Skeletal muscle satellite cell (primary cell): Measurements from ENCODE around the gene NDUFB8. TPM values are rescaled to one million over a fixed set of nuclear protein-coding genes. Genes with fewer than 3 reads are reported as not detected.
"Not testable (repeated sequence)": the region's sequence is repeated elsewhere in the genome, so short reads cannot be mapped to it uniquely, and the experiment has no call there.

Experiments used
- H3K27me3 ChIP-seq: 2 replicates; pipeline ENCODE4 v1.7.0; 2013; ENCODE audit warnings: low read length; ENCODE audit not compliant: control insufficient read depth, insufficient read depth
- H3K36me3 ChIP-seq: 2 replicates; pipeline ENCODE4 v1.7.0; 2013; ENCODE audit warnings: mild to moderate bottlenecking, control low read depth, low read length; ENCODE audit not compliant: insufficient read depth
- H3K4me1 ChIP-seq: 2 replicates; pipeline ENCODE4 v1.7.0; 2013; ENCODE audit warnings: low read length; ENCODE audit not compliant: control insufficient read depth, insufficient read depth
- H3K4me2 ChIP-seq: 2 replicates; pipeline ENCODE4 v1.7.0; 2013; ENCODE audit warnings: mild to moderate bottlenecking, low read length
- H3K4me3 ChIP-seq: 2 replicates; pipeline ENCODE4 v1.7.0; 2013; ENCODE audit warnings: low read length
- H3K9ac ChIP-seq: 2 replicates; pipeline ENCODE4 v1.7.0; 2013; ENCODE audit warnings: mild to moderate bottlenecking, low read depth, low read length, moderate library complexity
- H3K9me3 ChIP-seq: replicated peaks from 2 replicates; pipeline ENCODE4 v1.7.0; 2013; ENCODE audit warnings: mild to moderate bottlenecking, control low read depth, low read length
- total RNA-seq: library from RNA; depleted of rRNA; stranded (reverse); fragments of >200 nt; gene quantifications from 2 replicates; pipeline ENCODE4 v1.2.3, GENCODE V29; 2012; rRNA removed

Gene NDUFB8
- total RNA-seq, result 105 and 147 TPM in 2 replicates

- H3K36me3 ChIP-seq, result peaks cover 21% of the 10 kb centered on the region
- peaks cover 11% of the 10 kb centered on the region for H3K4me1 ChIP-seq
- peak within 1 kb of the TSS; percentile 90 for H3K9ac ChIP-seq
- H3K9me3 ChIP-seq, result no peaks in the 10 kb centered on the region
- no peaks in the 10 kb centered on the region for H3K27me3 ChIP-seq
- H3K4me2 ChIP-seq, result peak within 1 kb of the TSS; percentile 96
- H3K4me3 ChIP-seq, result peak within 1 kb of the TSS; percentile 80
Observed at GRCh38 chr10:100529475-100530298, at the start of gene NDUFB8. Gene NDUFB8, minus strand, starts transcription at chr10:100529871. Its CDS starts 20 bp downstream, at chr10:100529851.

GRCh38 chr10:100576282-100576635 lies 46.6 kb upstream of the NDUFB8 start:
- Histone ChIP-seq H3K27me3 (peaks cover 77% of the 10 kb centered on the region), H3K4me2 (no peak overlapping the region), H3K4me3 (no peak overlapping the region), H3K9me3 (no peaks in the 10 kb centered on the region), H3K4me1 (no peaks in the 10 kb centered on the region), H3K36me3 (no peaks in the 10 kb centered on the region), H3K9ac (no peak overlapping the region)

DNA sequence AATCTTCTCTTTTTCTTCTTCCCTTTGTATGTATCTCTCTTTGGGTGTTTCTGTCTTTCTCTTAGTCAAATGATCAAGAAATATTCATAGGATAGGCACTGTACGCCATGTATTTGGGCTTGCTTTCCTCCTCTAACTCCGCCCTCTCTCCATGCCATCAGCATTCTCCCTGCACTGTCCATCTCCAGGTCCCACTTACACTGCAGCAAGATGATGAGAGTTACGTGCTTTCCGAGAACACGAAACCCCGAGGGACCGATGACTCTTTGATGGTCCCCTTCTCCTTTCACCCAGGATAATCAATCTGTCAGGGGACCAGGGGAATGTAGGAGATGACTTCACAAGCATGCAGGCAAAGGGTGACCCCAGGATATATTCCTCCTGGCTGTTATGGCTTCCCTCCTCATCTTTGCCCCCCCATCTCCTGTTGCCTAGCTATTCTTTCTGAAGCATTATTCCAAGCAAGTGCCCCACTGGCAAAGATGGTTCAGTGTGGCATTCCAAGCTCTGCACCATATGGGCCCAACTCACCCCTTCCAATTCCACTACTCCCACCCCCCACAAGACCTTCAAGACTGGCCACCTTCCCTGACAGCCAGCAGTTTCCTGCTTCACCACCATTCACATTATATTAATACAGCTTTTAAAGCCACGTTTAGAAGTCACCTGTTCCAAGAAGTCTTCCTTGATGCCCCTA lies 46.1 kb upstream of the NDUFB8 start:
- peaks cover 76% of the 10 kb centered on the region for H3K27me3 ChIP-seq
- H3K9me3 ChIP-seq, result no peaks in the 10 kb centered on the region
- H3K4me1 ChIP-seq, result no peaks in the 10 kb centered on the region
- H3K36me3 ChIP-seq, result no peaks in the 10 kb centered on the region
- H3K4me3 ChIP-seq, result no peak overlapping the region
- no peak overlapping the region for H3K9ac ChIP-seq
- no peak overlapping the region for H3K4me2 ChIP-seq

- peaks cover 76% of the 10 kb centered on the region for H3K27me3 ChIP-seq
- H3K9ac ChIP-seq, H3K36me3 ChIP-seq, H3K4me2 ChIP-seq, H3K4me3 ChIP-seq, H3K9me3 ChIP-seq, H3K4me1 ChIP-seq: not testable (repeated sequence)
Observed at GRCh38 chr10:100575146-100575545, 45.5 kb upstream of the NDUFB8 start.

DNA sequence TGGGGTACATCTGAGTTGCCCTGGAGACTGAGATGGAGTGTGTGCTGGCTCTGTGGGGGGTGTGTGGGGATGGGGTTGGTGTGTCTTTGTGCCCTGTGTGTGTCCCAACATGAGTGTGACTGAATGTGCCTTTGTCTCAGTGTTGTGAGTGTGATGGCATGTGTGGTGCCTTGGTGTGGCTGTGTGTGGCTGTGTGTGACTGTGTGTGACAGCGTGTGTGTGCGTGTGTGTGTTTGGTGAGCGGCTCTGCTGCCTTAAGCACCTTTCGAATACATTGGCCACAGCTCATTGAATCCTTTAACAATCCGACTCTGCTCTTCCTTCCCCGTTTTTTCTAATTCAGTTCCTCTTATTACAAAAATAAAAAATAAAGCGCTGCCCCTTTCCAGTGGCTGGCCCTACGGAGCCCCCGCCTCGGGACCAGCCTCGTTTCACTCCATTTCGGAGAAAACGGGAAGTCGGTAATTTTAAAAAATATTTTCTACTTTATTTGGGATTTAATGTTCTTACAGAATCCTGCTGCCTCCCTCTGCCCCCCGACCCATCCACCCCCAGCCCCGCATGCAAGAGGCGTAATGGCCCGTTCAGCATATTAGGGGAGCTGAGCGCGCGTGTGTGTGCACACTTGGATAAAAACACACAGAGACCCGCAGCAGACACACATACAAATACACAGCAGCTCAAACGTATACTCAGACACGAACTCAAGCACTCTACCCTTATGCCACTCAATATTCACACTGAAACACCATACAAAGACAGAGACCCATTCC lies 41.6 kb upstream of the NDUFB8 start:
- no peaks in the 10 kb centered on the region for H3K9me3 ChIP-seq
- H3K4me2 ChIP-seq, result no peak overlapping the region
- no peaks in the 10 kb centered on the region for H3K4me1 ChIP-seq
- H3K4me3 ChIP-seq, result no peak overlapping the region
- no peak overlapping the region for H3K9ac ChIP-seq
- peaks cover 81% of the 10 kb centered on the region for H3K27me3 ChIP-seq
- H3K36me3 ChIP-seq, result no peaks in the 10 kb centered on the region

DNA sequence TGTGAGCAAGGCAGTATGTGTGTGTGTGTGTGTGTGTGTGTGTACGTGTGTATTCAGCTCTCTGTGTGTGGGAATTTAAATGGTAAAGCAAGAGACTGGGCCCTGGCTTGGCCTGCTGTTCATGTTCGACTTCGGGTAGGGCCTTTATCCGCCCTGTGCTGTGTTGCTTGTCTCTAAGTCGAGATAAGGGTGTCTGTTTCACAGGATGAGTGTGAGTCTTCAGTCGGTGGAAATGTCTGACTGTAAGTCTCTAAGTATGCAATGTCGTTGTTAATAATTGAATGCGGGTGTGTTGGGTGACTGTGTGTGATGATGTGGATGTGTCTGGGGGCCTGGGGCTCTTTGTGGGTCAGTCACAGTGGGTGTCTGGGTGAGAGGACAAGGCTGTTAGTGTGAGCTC lies 40.8 kb upstream of the NDUFB8 start:
- peaks cover 80% of the 10 kb centered on the region for H3K27me3 ChIP-seq
- H3K9me3 ChIP-seq, result no peaks in the 10 kb centered on the region
- H3K9ac ChIP-seq, result no peak overlapping the region
- no peaks in the 10 kb centered on the region for H3K4me1 ChIP-seq
- H3K4me2 ChIP-seq, result no peak overlapping the region
- H3K36me3 ChIP-seq, result no peaks in the 10 kb centered on the region
- no peak overlapping the region for H3K4me3 ChIP-seq

DNA sequence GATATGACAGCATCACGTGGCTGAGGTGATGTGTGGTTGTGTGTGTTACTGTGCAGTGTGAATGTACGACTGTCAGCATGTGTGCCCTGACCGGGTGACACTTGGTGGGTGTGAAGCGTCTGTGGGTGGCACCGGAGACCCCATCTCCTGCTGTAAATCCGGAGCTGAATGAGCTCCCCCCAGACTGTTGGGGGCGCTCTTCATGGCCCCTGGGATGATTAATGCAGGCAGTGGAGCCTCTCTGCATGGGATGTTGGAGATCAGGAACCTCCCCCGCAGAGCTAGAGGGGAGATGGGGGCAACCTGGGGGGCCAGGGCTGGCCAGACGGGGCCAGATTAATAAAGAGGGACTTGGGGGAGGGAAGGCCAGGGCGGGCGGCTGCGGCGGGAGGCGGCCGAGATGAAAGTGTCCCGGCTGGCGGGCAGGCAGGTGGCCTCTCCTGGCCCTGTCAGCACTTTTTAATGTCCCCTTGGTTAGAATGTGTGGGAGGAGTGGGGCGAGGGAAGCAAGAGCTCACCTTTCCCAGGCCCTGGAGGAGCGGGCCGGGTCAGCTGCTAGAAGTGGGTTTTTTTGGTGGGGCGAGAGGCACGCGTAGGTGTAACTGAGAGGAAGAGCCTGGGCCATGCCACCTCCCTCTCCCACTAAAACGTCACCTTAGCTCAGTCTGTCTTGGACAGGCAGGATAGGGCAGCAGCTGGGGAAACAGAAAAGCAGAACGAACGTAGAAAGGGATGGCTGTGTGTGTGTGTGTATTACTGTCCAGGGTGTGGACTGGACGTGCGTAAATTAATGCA lies 40.2 kb upstream of the NDUFB8 start:
- no peak overlapping the region for H3K4me3 ChIP-seq
- H3K9ac ChIP-seq, result no peak overlapping the region
- H3K4me2 ChIP-seq, result no peak overlapping the region
- no peaks in the 10 kb centered on the region for H3K36me3 ChIP-seq
- H3K4me1 ChIP-seq, result no peaks in the 10 kb centered on the region
- H3K9me3 ChIP-seq, result no peaks in the 10 kb centered on the region
- peaks cover 83% of the 10 kb centered on the region for H3K27me3 ChIP-seq

DNA sequence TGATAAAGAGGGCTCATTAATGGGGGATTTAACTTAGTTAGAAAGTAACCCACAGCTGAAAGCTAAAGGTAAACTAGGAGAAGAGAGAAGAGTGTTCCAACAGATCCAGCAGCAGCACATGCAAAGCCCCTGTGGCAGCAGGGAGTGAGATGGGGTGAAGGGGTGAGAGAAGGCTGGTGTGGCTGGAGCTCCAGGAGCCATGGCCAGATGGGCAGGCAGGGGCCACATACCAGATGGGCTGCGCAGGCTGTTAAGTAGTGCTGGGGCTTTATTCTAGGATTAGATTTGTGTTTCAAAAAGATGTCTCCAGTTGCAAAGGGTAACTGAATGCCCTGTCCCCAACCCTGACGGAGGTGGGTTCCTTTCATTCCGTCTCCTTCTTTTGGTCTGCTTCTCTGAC lies 39.2 kb upstream of the NDUFB8 start:
- Histone ChIP-seq H3K9ac (no peak overlapping the region), H3K4me3 (no peak overlapping the region), H3K36me3 (no peaks in the 10 kb centered on the region), H3K4me2 (no peak overlapping the region), H3K9me3 (no peaks in the 10 kb centered on the region), H3K27me3 (peaks cover 82% of the 10 kb centered on the region), H3K4me1 (no peaks in the 10 kb centered on the region)

DNA sequence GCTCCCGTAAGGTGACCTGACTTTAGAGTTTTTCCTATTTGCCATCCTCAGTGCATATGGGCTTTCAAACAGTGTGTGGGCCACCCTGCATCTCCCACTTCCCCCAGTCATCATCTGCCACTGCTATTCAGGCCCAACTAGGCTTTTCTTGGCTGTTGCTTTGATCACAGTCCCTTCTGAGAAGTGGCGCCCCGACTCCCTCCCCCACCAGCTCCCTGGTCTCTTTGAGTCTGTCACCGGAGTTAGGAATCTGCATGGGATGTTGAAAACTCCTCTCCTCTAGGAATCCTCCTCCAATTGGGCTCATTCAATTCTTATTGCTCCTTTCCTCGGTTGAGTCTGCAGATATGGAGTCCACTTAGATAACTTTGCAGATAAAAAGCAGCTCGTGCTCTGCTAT lies 38.2 kb upstream of the NDUFB8 start:
- Histone ChIP-seq H3K36me3 (no peaks in the 10 kb centered on the region), H3K4me3 (no peak overlapping the region), H3K9me3 (no peaks in the 10 kb centered on the region), H3K27me3 (peaks cover 81% of the 10 kb centered on the region), H3K9ac (no peak overlapping the region), H3K4me2 (no peak overlapping the region), H3K4me1 (no peaks in the 10 kb centered on the region)

GRCh38 chr10:100567249-100567648 lies 37.6 kb upstream of the NDUFB8 start:
- Histone ChIP-seq H3K9ac (no peak overlapping the region), H3K4me2 (no peak overlapping the region), H3K4me1 (peaks cover 3% of the 10 kb centered on the region), H3K36me3 (no peaks in the 10 kb centered on the region), H3K27me3 (peaks cover 83% of the 10 kb centered on the region), H3K9me3 (no peaks in the 10 kb centered on the region), H3K4me3 (no peak overlapping the region)

DNA sequence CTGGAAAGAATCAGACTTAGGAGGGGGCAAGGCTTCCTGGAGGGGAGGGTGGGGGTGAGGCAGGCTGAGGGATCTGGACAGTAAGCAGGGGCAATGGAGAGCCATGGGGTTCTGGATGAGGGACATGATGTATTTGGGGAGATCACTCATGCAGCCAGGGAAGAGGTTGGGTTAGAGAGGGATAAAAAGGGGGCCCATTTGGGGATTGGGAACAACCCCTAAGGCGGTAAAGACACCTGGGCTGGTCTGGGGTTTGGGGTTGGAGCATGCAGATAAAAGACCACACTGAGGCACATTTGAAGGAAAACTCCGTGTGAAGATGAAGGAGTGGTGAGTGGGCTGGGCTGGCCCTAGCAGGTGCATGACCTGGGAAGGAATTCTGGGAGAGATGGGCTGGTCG lies 36.9 kb upstream of the NDUFB8 start:
- Histone ChIP-seq H3K9me3 (no peaks in the 10 kb centered on the region), H3K36me3 (no peaks in the 10 kb centered on the region), H3K4me2 (no peak overlapping the region), H3K4me3 (no peak overlapping the region), H3K9ac (no peak overlapping the region), H3K4me1 (peaks cover 10% of the 10 kb centered on the region), H3K27me3 (peaks cover 86% of the 10 kb centered on the region)
